HL-60 (cell line): ENCODE data around the gene CAMTA1.

Source experiments
- CTCF ChIP-seq: IDR thresholded peaks from one replicate; pipeline ENCODE4 v1.5.1; 2011; ENCODE audit warnings: low read length, control low read depth, inconsistent platforms; ENCODE audit not compliant: insufficient read depth
- GABPA ChIP-seq: IDR thresholded peaks from 2 replicates; pipeline ENCODE4 v1.6.1; 2012; ENCODE audit warnings: low read depth
- POLR2AphosphoS5 ChIP-seq: IDR thresholded peaks from 2 replicates; pipeline ENCODE4 v1.6.1; 2012; ENCODE audit warnings: low read depth
- SPI1 ChIP-seq: IDR thresholded peaks from 2 replicates; pipeline ENCODE4 v1.6.1; 2012; ENCODE audit warnings: low read depth, mild to moderate bottlenecking, borderline replicate concordance

GRCh38 chr1:7454895-7455784, 669.9 kb downstream of the CAMTA1 start:
- no peak for TF ChIP-seq CTCF
- no peak for TF ChIP-seq POLR2AphosphoS5
- no peak for TF ChIP-seq GABPA
- no peak for TF ChIP-seq SPI1
